Fibroblast of skin of back (primary cell): ENCODE measurements around the gene KCNC1.

Experiments used
- DNase-seq: peaks from one replicate; pipeline ENCODE4 v3.0.0-alpha.2; 2013

The KCNC1 gene

GRCh38 chr11:17738151-17738973 is 3.8 kb downstream of the KCNC1 start:
- DNase-seq: no peak

DNA sequence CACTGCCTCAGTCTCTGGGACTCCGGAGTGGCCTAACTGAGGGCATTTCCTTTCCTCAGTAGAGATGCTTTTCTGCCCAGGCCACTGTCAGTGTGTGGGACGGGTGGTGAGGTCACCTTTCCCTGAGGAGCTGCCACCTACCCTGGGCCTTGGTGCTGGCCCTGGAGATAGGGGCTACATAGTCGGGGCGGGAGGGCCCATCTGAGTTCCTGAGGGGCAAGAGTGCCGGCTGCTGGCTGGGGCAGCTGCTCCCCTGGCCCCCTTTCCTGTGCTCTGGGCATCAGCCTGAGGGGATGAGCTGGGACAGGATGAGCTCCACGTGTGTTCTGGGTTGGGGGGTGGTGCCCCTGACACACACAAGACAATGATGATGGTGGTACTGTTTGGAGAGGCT is 5.4 kb downstream of the KCNC1 start:
- no peak for DNase-seq

GRCh38 chr11:17740649-17741235 is 6.2 kb downstream of the KCNC1 start:
- no peak for DNase-seq

GRCh38 chr11:17741487-17741886 is 6.9 kb downstream of the KCNC1 start:
- no peak for DNase-seq

DNA sequence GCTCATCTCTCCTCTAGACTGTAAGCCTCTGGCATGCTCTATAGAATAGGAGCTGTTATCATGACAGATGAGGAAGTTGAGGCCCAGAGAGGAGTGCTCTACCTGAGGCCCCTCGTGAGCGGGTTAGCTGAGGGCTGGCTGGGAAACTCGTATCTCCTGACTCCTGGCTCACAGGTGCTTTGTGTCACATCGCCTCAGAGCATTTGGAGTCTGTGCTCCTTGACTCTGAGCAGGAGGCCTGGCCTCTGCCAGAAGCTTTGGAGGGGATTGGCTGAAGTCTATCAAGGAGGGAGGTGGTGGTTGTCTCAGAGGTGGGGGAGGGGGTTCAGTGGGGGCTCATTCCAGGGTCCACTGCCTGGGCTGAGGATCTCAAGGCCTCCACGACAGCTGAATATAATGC is 7.4 kb downstream of the KCNC1 start:
- DNase-seq: no peak

- no peak for DNase-seq
Observed at GRCh38 chr11:17743026-17743807, 8.6 kb downstream of the KCNC1 start.

DNA sequence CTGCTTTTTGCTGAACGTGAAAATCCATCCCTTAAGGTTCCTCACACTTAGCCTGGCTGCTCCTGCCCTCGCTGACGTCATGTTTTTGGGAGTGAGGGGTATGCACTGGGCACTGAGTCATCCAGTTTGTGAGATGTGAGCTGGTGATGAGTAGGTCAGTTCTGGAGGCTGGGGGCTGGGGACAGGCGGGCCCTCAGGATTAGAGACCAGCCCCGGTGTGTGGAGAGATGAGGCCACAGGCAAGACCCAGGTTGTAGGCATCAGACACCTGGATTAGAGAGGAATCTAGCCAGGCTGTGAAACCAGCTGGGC is 9.2 kb downstream of the KCNC1 start:
- peak; percentile 48 for DNase-seq

DNA sequence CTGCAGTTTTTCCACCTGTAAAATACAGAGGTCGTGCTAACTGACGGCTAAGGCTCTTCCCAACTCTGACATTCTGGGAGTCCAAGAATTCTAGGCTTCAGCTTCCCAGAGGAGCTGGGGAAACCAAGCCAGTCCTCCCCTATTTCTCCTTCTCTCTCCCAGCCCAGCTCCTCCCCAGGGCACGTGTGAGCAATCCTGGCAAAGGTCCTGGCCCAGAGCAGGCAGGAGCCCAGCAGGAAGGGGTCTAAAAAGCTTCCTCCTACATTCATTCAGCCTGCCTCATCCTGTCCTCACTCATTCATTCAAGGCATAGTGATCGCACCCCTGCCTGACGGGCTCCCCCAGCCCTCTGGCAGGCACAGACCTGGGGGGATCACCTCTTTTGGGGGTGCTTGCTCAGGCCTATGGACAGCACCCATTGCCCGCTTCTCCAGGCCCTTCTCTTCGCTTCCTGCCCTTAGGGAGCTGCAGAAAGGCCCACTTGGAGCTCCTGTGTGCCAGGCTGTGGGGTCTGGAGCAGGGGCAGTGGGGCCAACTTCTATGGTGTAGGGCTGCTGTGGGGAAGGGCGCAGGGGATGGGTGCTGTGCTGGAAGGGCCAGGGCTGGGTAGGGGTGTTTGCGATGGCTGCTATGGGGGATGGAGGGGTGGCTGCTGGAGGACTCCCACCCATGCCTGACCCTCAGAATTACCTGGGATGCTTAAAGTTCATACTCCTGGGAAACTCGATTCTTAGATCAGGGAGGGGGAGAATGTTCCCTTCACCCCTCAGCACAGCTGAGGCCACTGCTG is 9.8 kb downstream of the KCNC1 start:
- no peak for DNase-seq

DNA sequence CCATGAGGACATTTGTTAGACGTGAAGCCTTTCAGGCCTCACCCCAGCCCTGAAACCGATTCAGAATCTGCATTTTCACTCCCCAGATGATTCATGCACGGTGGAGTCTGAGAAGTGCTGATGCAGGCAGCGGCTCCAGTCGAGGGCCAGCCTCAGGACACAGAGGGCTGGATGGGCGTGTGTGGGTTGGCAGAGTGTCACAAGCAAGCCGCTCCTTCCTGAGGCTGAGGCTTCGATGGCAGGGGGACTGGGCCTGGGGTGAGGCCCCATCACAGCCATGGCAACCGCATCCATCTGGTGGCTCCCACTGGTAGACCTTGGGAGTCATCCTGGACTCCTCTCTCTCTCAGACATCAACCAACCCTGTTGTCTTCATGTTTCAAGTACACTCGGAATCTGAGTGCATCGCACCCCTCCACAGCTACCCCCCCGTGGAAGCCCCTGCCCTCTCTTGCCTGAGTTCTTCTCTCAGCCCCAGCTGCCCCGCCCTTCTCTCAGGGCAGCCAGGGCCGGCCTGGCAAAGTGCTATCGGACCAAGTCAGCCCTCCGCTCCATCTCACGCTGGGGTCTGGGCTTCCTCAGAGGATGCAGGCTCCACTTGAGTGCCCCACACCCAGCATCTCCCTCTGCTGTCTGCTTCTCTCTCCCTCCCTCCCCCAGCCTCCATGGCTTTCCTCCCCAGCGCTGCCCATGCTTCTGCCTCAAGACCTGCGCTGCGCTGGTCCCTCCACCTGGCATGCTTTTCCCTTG is 10.6 kb downstream of the KCNC1 start:
- DNase-seq: no peak

DNA sequence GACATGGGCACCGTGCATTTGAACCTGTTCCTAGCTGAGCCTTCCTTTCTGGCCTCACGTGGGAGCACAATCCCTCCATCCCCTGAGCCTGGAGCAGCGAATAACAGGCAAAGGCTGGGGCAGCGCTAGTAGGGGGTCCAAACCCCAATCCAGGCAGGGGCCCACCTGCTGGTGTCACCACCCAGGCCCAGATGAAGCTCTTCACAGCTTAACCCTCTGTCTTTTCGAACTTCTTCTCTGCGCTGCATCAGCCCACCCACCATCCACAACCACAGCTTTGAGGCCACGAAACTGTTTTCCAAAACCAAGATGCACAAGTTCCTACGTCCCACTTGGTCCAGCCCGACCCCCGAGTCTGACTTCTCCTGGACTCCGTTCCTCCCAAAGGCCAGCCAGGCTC is 11.5 kb downstream of the KCNC1 start:
- DNase-seq: no peak

- DNase-seq: no peak
Observed at GRCh38 chr11:17747131-17747955, 12.8 kb downstream of the KCNC1 start.

DNA sequence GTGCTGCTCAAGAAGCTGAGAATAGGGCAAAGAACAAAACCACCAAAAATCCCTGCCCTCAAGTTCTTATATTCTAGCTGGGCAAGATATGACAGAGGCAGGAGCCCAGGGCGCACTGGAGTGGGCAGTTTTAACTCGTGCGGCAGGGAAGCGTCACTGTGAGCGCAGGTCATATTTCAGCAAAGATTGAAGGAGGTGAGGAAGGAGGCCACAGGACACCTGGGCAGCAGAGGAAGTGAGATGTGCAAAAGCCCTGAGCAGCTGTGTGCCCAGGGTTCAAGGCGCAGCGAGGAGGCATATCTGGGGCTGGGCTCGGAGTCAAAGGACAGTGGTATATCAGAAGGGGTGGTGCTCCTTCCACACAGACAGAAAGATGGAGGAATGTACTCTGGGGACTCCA is 13.5 kb downstream of the KCNC1 start:
- no peak for DNase-seq

DNA sequence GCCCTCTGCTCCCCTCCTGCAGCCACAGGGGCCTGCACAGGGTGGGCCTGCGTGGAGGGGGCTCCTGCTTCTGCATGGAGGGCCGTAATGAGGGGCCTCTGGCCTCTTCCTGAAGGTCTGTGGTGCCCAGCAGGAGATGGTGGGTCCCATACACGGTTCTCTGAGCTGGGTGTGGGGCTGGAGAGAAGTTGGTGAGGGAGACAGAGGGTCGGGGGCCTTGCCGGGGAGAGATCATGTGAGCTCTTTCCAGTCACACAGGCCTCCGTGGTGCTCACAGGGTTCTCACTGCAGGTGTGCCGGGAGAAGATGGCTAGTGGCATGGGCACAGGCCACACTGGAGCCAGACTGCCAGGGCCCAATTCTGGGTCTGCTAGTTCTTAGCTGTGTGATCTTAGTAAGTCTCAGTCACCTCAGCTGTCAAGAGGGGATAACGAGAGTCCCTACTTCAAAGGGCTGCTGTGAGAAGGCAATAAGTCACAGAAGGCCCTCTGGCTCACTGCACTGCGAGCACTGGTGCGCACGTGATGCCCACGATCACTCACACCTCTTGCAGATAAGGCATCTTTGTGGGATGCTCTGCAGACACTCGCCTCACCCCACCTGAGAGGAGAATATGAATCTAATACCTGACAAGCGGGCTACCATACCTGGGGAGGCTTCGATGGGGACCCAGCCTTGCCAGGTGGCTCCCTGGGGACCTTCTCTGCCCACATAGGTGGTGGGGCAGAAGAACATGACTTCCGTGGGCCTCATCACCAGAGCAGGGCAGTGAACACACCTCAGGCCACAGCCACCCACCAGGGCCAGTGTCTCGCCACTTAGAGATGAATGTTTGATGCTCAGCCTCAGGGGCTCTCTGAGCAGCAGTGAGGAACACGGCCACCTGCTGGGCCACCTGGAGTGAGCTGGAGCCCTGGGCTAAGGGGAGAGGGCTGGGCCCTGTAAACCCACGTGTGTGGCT is 14.5 kb downstream of the KCNC1 start:
- DNase-seq: no peak

DNA sequence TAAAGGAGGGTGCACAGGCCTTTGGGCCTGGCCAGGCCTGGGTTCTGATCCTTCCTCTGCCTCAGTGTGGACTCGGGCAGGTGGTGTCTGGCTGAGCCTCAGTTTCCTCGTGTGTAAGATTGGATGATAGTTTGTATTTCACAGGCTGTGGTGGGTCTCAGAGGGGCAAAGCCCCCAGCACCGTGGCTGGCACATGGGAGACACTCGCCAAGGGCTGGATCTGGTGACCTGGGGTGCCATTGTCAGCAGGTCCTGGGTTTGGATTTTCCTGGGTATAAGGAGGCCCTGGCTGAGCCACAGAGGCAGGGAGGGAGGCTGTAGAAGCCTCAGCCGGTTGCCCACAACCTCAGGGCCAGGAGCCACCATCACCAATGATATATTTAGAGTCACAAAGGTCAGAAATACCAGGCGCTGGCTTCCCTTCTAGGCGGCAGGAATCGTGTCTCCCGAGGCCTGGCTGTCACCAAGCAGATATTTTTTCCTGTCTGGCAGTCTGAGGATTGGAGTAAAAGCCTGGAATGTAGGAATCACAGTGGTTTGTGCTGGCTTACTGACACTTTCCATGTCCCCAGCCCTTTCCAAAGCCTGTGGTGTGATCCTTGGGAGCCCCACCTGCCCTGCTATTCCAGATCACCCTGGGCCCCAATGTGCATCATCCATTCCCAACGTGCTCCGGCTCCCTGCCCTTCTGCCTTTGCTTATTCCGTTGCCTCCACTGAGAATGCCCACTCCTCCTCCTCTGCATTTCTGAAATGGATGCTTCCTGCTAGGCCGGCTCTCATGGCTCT is 15.6 kb downstream of the KCNC1 start:
- no peak for DNase-seq

- DNase-seq: no peak
Observed at GRCh38 chr11:17750801-17751165, 16.2 kb downstream of the KCNC1 start.

DNA sequence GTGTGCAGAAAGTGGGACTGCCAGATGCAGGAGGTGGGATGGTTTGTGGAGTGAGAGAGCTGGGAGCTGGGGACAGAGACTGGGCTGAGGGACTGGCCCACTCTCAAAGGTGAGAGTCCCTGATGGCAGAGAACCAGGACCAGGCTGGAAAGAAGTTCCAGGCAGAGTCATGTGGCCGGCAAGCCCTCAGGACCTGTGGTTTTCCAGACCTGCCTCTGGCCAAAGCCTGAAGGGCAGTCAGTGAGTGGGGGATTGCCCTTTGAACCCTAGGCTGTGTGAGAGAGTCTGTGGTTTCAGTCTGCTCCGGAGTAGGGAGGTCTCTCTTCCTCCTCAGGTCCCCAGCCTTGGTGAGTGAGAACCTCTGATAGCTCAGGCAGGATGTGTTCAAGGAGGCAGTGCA is 17.0 kb downstream of the KCNC1 start:
- no peak for DNase-seq

DNA sequence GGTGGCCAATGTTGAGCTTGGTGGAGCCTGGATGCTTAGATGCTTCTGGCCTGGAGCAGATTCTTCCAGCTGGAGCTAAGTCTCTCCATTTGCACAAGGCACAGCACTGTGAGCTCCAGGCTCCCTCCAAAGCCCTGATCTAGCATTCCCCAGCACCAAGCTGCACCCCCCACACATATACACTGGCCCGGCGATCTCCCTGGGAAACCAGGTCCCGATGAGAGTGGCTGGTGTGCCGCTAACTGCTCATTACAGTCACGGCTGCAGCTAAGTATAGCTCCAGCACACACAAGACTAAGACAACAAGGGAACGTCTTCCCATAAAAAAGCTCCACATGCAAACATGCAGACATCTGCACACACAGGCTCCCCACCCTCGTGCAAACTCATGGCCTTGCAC is 17.6 kb downstream of the KCNC1 start:
- DNase-seq: no peak

GRCh38 chr11:17753153-17753552 is 18.6 kb downstream of the KCNC1 start:
- no peak for DNase-seq

DNA sequence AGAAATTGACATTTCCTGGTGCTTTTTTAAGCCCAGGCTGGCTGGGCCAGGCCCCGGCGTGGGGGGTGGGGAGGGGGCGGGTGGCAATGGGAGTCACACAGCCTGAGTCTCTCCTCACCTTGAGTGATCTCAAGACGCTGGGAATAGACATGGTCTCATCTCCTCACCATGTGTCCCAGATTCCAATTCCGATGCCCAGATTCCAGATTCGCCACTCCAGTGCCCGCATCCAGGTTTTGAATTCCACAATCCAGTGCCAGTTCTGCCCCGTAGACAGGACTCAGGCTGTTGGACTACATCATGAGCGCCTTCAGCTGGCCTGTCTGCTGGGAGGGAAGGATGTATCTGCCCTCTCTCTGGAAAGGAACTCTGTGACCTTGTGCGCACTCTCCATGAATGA is 19.1 kb downstream of the KCNC1 start:
- no peak for DNase-seq
